HCT116 (cell line): Measurements from ENCODE around the gene AKAP9. TPM values are rescaled to one million over a fixed set of nuclear protein-coding genes. Genes with fewer than 3 reads are reported as not detected.

Source experiments
- ATAC-seq: fragments of 200-7000 bp; cut with Tn5 transposase; 2 replicates; pipeline ENCODE4 v1.9.1; 2020; ENCODE audit warnings: mild to moderate bottlenecking, moderate library complexity
- BruUV-seq: library from RNA; stranded (reverse); fragments of 400-500 nt; replicated peaks from 2 replicates; lab custom pipeline; 2021; lab: Mats Ljungman, UMichigan
- CTCF ChIA-PET: fragments of 300-600 bp; sonication (Branson Sonifier 250); formaldehyde crosslinking; loops from one replicate; lab custom pipeline; 2021; ENCODE audit warnings: antibody characterized with exemption; lab: Charles Lee
- POLR2A ChIA-PET: fragments of 300-600, 350-600 bp; sonication (Branson Sonifier 250); formaldehyde crosslinking; loops from one replicate; lab custom pipeline; 2021; ENCODE audit warnings: antibody characterized with exemption; lab: Charles Lee
- RAD21 ChIA-PET, 2 experiments: fragments of 300-600 bp; sonication (Branson Sonifier 250); formaldehyde crosslinking; loops; one replicate each; lab custom pipeline; 2023; ENCODE audit warnings: low total read pairs in 2 of 2; ENCODE audit not compliant: uncharacterized antibody in 2 of 2, unreplicated experiment in 2 of 2, low non-redundant PET in 1 of 2; lab: Charles Lee
- DNase-seq: peaks from one replicate; pipeline ENCODE4 v3.0.0-alpha.2; 2010; ENCODE audit warnings: low read depth, low spot score
- H2AFZ ChIP-seq: fragments of 200-600 bp; shearing (Covaris generic), sonication (generic); 2 replicates; pipeline ENCODE4 v1.6.1; 2017; ENCODE audit warnings: low read depth, mixed run types, mixed read lengths, antibody characterized with exemption, low read length; ENCODE audit not compliant: poor library complexity, severe bottlenecking
- H3K27ac ChIP-seq: 2 replicates; pipeline ENCODE4 v1.5.1; 2012; ENCODE audit warnings: low read depth, low read length
- H3K27me3 ChIP-seq: fragments of 200-600 bp; sonication (generic); 2 replicates; pipeline ENCODE4 v1.6.1; 2016; ENCODE audit warnings: mixed run types, low read length, mixed read lengths; ENCODE audit not compliant: insufficient read depth
- H3K36me3 ChIP-seq, 2 experiments: fragments of 200-500 bp in 1 of 2; fragments of 200-600 bp in 1 of 2; sonication (Bioruptor generic) in 1 of 2; sonication (generic) in 1 of 2; 2 replicates each; pipeline versions ENCODE4 v1.5.1 to v1.6.1; 2014 to 2016; ENCODE audit warnings: low read length in 2 of 2, inconsistent platforms in 1 of 2, mixed read lengths in 1 of 2, mixed run types in 1 of 2; ENCODE audit not compliant: insufficient read depth in 2 of 2, control insufficient read depth in 1 of 2
- H3K4me1 ChIP-seq, 2 experiments: fragments of 200-600 bp in 1 of 2; sonication (generic) in 1 of 2; 2 replicates each; pipeline versions ENCODE4 v1.5.1 to v1.6.1; 2012 to 2017; ENCODE audit warnings: low read length in 2 of 2, inconsistent platforms in 1 of 2, mild to moderate bottlenecking in 1 of 2, mixed read lengths in 1 of 2, mixed run types in 1 of 2, moderate library complexity in 1 of 2; ENCODE audit not compliant: insufficient read depth in 2 of 2, control insufficient read depth in 1 of 2
- H3K4me2 ChIP-seq: fragments of 200-600 bp; sonication (generic); 2 replicates; pipeline ENCODE4 v1.6.1; 2017; ENCODE audit warnings: mixed run types, low read length, mixed read lengths
- H3K4me3 ChIP-seq, 2 experiments: fragments of 200-600 bp in 1 of 2; sonication (generic) in 1 of 2; replicated peaks in 1 of 2; 2 replicates each; pipeline ENCODE4 v1.5.1; 2011 to 2016; ENCODE audit warnings: low read length in 2 of 2, control low read depth in 1 of 2, low read depth in 1 of 2, mild to moderate bottlenecking in 1 of 2, mixed read lengths in 1 of 2, mixed run types in 1 of 2
- H3K79me2 ChIP-seq: fragments of 200-600 bp; sonication (generic); 2 replicates; pipeline ENCODE4 v1.6.1; 2017; ENCODE audit warnings: mild to moderate bottlenecking, mixed run types, low read length, moderate library complexity, mixed read lengths; ENCODE audit not compliant: insufficient read depth
- H3K9ac ChIP-seq: fragments of 200-600 bp; sonication (generic); 2 replicates; pipeline ENCODE4 v1.6.1; 2016; ENCODE audit warnings: low read length, mixed read lengths
- H3K9me2 ChIP-seq: fragments of 200-600 bp; sonication (generic), shearing (Covaris generic); 2 replicates; pipeline ENCODE4 v1.6.1; 2017; ENCODE audit warnings: mixed run types, mild to moderate bottlenecking, moderate library complexity; ENCODE audit not compliant: insufficient read depth
- H3K9me3 ChIP-seq, 2 experiments: fragments of 200-500 bp in 1 of 2; fragments of 200-600 bp in 1 of 2; sonication (Bioruptor generic) in 1 of 2; sonication (generic) in 1 of 2; 2 replicates each; pipeline ENCODE4 v1.6.1; 2014 to 2017; ENCODE audit warnings: low read length in 2 of 2, mixed read lengths in 2 of 2, inconsistent platforms in 1 of 2, low read depth in 1 of 2, mild to moderate bottlenecking in 1 of 2, mixed run types in 1 of 2, moderate library complexity in 1 of 2; ENCODE audit not compliant: control insufficient read depth in 1 of 2, insufficient read depth in 1 of 2
- H4K20me1 ChIP-seq: fragments of 200-600 bp; sonication (generic), shearing (Covaris generic); 2 replicates; pipeline ENCODE4 v1.6.1; 2017; ENCODE audit warnings: mixed run types, mild to moderate bottlenecking, moderate library complexity; ENCODE audit not compliant: insufficient read depth
- CBX3 ChIP-seq: IDR thresholded peaks from 2 replicates; pipeline ENCODE4 v1.6.1; 2012; ENCODE audit warnings: low read depth
- EGR1 ChIP-seq: IDR thresholded peaks from 2 replicates; pipeline ENCODE4 v1.6.1; 2012; ENCODE audit warnings: low read depth
- EZH2phosphoT487 ChIP-seq: fragments of 200-600 bp; IDR thresholded peaks from 2 replicates; pipeline ENCODE4 v1.6.1; 2018; ENCODE audit warnings: antibody characterized with exemption, borderline replicate concordance
- JUND ChIP-seq: IDR thresholded peaks from 2 replicates; pipeline ENCODE4 v1.6.1; 2012
- POLR2A ChIP-seq: IDR thresholded peaks from 2 replicates; pipeline ENCODE4 v1.7.0; 2011; ENCODE audit warnings: borderline replicate concordance; ENCODE audit not compliant: insufficient read depth, insufficient read length; ENCODE audit errors: extremely low read depth
- RAD21 ChIP-seq: IDR thresholded peaks from 2 replicates; pipeline ENCODE4 v1.6.1; 2012; ENCODE audit warnings: low read depth, mild to moderate bottlenecking
- SIN3A ChIP-seq: IDR thresholded peaks from 2 replicates; pipeline ENCODE4 v1.6.1; 2012; ENCODE audit warnings: low read depth
- SRF ChIP-seq: IDR thresholded peaks from 2 replicates; pipeline ENCODE4 v1.6.1; 2012; ENCODE audit warnings: low read depth
- TCF7L2 ChIP-seq: IDR thresholded peaks from 2 replicates; pipeline ENCODE4 v1.7.0; 2011; ENCODE audit warnings: borderline replicate concordance, inconsistent platforms; ENCODE audit not compliant: insufficient read depth, insufficient read length; ENCODE audit errors: extremely low read depth
- YY1 ChIP-seq: IDR thresholded peaks from 2 replicates; pipeline ENCODE4 v1.6.1; 2011; ENCODE audit warnings: low read length, low read depth, moderate library complexity, mild to moderate bottlenecking; ENCODE audit not compliant: insufficient replicate concordance; ENCODE audit errors: extremely low read depth
- ZFX ChIP-seq: fragments of 450-650 bp; IDR thresholded peaks from 2 replicates; pipeline ENCODE4 v1.6.1; 2017
- ZNF274 ChIP-seq: fragments of 200-500 bp; sonication (Bioruptor generic); IDR thresholded peaks from 2 replicates; pipeline ENCODE4 v1.6.1; 2014; ENCODE audit warnings: mild to moderate bottlenecking, low read depth, low read length, inconsistent platforms
- intact Hi-C: fragments of 100-400 bp; cut with micrococcal nuclease; formaldehyde crosslinking; loops from 2 replicates; pipeline ENCODE4 v1.10.0; 2022
- total RNA-seq: library from RNA; stranded (reverse); gene quantifications from one replicate; pipeline ENCODE4 v1.2.1, GENCODE V29; 2021; ENCODE audit not compliant: unreplicated experiment
- TF ChIP-seq, protein P1 (sequence below), 3 experiments: fragments of 200-600 bp in 1 of 3; sonication (generic) in 1 of 3; IDR thresholded peaks in 2 of 3; conservative IDR thresholded peaks in 1 of 3; 2 replicates each; pipeline ENCODE4 v1.5.1; 2012 to 2017; ENCODE audit warnings: low read depth in 2 of 3, low read length in 2 of 3, antibody characterized with exemption in 1 of 3, borderline replicate concordance in 1 of 3, control low read depth in 1 of 3, mild to moderate bottlenecking in 1 of 3, mixed read lengths in 1 of 3, mixed run types in 1 of 3, moderate library complexity in 1 of 3; ENCODE audit not compliant: insufficient read depth in 1 of 3
- TF ChIP-seq, protein P2 (sequence below): IDR thresholded peaks from 2 replicates; pipeline ENCODE4 v1.6.1; 2012
- TF ChIP-seq, protein P3 (sequence below): IDR thresholded peaks from 2 replicates; pipeline ENCODE4 v1.6.1; 2012; ENCODE audit warnings: low read depth
- TF ChIP-seq, protein P4 (sequence below): IDR thresholded peaks from 2 replicates; pipeline ENCODE4 v1.6.1; 2012
- TF ChIP-seq, protein P5 (sequence below): IDR thresholded peaks from 2 replicates; pipeline ENCODE4 v1.6.1; 2011; ENCODE audit warnings: mild to moderate bottlenecking, low read length, moderate library complexity; ENCODE audit not compliant: insufficient replicate concordance; ENCODE audit errors: extremely low read depth

The AKAP9 gene
- total RNA-seq, 1 experiment from 2014 or later, result 32.6 TPM

DNA sequence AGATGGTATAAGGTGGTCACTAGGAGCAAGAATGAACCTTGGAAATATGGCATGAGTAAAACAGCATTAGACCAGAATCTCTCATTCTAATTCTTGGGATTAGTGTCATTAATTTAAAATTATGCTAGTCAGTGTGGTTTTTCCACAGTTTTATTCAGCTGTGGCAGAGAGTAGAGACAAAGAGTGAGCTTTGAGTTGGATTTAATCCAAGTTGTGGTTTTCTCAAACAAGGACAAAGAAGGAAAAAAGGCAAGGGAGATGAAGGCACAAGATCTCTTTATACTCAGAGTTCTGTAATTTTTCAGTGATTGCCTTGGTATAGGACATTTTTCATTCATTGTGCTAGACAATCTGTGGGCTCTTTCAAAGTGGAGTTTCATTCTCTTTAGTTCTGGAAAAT is 28.2 kb upstream of the AKAP9 start:
- no TSS peak for BruUV-seq
- ChIA-PET POLR2A (interaction anchor here (0.7 kb wide), 1 partner anchor 875 kb away, joined by 3 read pairs; no protein-coding TSS in a partner anchor), RAD21 (interaction anchor here in 1 of 2 experiments (0.7 kb wide), 1 partner anchor 201 kb away, joined by 3 read pairs; no protein-coding TSS in a partner anchor), CTCF (interaction anchor here (0.6 kb wide), 1 partner anchor 127 kb away, joined by 3 read pairs; no protein-coding TSS in a partner anchor)
- Histone ChIP-seq H3K9me2 (no peaks in the 10 kb centered on the region), H4K20me1 (no peaks in the 10 kb centered on the region), H3K27me3 (no peaks in the 10 kb centered on the region), H3K4me2 (no peak overlapping the region), H2AFZ (no peak overlapping the region), H3K4me1 (no peaks in the 10 kb centered on the region), H3K9ac (no peak overlapping the region), H3K36me3 (no peaks in the 10 kb centered on the region), H3K9me3 (no peaks in the 10 kb centered on the region), H3K79me2 (no peaks in the 10 kb centered on the region), H3K4me3 (no peak overlapping the region), H3K27ac (no peak overlapping the region)
- intact Hi-C loops, result no loop called here
- ATAC-seq (no peak), DNase-seq (no peak)
- TF ChIP-seq ZFX (no peak), JUND (no peak), EGR1 (no peak), TCF7L2 (no peak), ZNF274 (no peak), YY1 (no peak), RAD21 (no peak), SIN3A (no peak), SRF (no peak), EZH2phosphoT487 (no peak), CBX3 (no peak), POLR2A (no peak)
- TF ChIP-seq, protein P1, sequence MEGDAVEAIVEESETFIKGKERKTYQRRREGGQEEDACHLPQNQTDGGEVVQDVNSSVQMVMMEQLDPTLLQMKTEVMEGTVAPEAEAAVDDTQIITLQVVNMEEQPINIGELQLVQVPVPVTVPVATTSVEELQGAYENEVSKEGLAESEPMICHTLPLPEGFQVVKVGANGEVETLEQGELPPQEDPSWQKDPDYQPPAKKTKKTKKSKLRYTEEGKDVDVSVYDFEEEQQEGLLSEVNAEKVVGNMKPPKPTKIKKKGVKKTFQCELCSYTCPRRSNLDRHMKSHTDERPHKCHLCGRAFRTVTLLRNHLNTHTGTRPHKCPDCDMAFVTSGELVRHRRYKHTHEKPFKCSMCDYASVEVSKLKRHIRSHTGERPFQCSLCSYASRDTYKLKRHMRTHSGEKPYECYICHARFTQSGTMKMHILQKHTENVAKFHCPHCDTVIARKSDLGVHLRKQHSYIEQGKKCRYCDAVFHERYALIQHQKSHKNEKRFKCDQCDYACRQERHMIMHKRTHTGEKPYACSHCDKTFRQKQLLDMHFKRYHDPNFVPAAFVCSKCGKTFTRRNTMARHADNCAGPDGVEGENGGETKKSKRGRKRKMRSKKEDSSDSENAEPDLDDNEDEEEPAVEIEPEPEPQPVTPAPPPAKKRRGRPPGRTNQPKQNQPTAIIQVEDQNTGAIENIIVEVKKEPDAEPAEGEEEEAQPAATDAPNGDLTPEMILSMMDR (IDR thresholded peaks at IDR 0.05 in 2 of 3, conservative IDR thresholded peaks at IDR 0.05 in 1 of 3; ENCODE audit: borderline replicate concordance in 1 of 3, insufficient read depth in 1 of 3, low read depth in 2 of 3, low read length in 2 of 3), result no peak
- TF ChIP-seq, protein P2, sequence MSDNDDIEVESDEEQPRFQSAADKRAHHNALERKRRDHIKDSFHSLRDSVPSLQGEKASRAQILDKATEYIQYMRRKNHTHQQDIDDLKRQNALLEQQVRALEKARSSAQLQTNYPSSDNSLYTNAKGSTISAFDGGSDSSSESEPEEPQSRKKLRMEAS, result no peak
- TF ChIP-seq, protein P3, sequence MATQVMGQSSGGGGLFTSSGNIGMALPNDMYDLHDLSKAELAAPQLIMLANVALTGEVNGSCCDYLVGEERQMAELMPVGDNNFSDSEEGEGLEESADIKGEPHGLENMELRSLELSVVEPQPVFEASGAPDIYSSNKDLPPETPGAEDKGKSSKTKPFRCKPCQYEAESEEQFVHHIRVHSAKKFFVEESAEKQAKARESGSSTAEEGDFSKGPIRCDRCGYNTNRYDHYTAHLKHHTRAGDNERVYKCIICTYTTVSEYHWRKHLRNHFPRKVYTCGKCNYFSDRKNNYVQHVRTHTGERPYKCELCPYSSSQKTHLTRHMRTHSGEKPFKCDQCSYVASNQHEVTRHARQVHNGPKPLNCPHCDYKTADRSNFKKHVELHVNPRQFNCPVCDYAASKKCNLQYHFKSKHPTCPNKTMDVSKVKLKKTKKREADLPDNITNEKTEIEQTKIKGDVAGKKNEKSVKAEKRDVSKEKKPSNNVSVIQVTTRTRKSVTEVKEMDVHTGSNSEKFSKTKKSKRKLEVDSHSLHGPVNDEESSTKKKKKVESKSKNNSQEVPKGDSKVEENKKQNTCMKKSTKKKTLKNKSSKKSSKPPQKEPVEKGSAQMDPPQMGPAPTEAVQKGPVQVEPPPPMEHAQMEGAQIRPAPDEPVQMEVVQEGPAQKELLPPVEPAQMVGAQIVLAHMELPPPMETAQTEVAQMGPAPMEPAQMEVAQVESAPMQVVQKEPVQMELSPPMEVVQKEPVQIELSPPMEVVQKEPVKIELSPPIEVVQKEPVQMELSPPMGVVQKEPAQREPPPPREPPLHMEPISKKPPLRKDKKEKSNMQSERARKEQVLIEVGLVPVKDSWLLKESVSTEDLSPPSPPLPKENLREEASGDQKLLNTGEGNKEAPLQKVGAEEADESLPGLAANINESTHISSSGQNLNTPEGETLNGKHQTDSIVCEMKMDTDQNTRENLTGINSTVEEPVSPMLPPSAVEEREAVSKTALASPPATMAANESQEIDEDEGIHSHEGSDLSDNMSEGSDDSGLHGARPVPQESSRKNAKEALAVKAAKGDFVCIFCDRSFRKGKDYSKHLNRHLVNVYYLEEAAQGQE, result no peak
- TF ChIP-seq, protein P4, sequence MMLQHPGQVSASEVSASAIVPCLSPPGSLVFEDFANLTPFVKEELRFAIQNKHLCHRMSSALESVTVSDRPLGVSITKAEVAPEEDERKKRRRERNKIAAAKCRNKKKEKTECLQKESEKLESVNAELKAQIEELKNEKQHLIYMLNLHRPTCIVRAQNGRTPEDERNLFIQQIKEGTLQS, result no peak
- TF ChIP-seq, protein P5, sequence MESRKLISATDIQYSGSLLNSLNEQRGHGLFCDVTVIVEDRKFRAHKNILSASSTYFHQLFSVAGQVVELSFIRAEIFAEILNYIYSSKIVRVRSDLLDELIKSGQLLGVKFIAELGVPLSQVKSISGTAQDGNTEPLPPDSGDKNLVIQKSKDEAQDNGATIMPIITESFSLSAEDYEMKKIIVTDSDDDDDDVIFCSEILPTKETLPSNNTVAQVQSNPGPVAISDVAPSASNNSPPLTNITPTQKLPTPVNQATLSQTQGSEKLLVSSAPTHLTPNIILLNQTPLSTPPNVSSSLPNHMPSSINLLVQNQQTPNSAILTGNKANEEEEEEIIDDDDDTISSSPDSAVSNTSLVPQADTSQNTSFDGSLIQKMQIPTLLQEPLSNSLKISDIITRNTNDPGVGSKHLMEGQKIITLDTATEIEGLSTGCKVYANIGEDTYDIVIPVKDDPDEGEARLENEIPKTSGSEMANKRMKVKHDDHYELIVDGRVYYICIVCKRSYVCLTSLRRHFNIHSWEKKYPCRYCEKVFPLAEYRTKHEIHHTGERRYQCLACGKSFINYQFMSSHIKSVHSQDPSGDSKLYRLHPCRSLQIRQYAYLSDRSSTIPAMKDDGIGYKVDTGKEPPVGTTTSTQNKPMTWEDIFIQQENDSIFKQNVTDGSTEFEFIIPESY, result no peak
